ENCODE results near the gene BRINP1.
"Not testable (repeated sequence)": the region's sequence is repeated elsewhere in the genome, so short reads cannot be mapped to it uniquely, and the experiment has no call there.

The BRINP1 gene

DNA sequence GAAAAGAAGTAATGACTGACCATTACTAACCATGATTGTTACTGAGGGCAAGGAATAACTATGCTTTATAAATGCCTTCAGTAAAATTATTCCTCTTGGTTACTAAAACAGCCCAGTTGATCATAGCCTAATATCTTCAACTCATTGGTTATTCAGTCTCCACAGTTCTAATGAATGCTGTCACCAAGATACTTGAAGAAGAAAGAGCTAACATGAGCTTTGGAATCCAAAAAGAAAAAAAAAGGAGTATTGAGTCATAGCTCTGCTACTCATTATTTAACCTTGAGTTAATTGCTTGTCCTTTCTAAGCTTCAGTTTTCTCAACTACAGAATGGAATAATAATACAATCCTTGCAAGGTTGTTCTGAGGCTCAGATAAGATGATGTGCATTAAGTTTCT, 187.7 kb downstream of the BRINP1 start:
- Histone ChIP-seq H3K4me3 (ENCODE audit: low read depth in 1 of 2, low read length in 2 of 2) (no peak overlapping the region), H3K9me3 (ENCODE audit: control insufficient read depth in 1 of 2, low read length in 2 of 2) (no peaks in the 10 kb centered on the region), H3K27me3 (ENCODE audit: low read depth, low read length) (no peaks in the 10 kb centered on the region), H3K36me3 (ENCODE audit: control insufficient read depth in 1 of 2, insufficient read depth in 2 of 2, low read length in 2 of 2) (no peaks in the 10 kb centered on the region), H3K27ac (ENCODE audit: low read length) (no peak overlapping the region), H3K4me1 (ENCODE audit: control insufficient read depth in 1 of 2, insufficient read depth in 2 of 2, low read length in 2 of 2) (no peaks in the 10 kb centered on the region)

DNA sequence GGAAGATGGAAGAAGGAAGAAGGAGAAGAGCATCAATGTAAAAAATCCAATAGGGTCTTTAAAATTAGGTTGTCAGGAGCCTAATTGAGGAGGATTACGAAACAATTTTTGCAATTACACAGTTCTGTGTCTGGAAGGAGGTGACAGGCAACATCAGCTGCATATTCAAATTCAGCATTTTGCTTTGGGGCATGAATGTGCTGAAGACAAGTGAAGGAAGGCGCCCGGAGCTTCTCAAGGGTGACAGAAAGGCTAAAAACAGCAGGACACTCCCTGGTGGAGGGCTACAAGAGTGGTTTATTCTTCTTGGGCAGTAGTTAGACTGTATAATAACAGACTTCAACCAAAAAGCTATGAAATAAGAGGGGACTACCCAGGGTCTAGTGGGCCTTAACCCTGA, 188.3 kb downstream of the BRINP1 start:
- no peak overlapping the region for H3K27ac ChIP-seq (ENCODE audit: low read length)

DNA sequence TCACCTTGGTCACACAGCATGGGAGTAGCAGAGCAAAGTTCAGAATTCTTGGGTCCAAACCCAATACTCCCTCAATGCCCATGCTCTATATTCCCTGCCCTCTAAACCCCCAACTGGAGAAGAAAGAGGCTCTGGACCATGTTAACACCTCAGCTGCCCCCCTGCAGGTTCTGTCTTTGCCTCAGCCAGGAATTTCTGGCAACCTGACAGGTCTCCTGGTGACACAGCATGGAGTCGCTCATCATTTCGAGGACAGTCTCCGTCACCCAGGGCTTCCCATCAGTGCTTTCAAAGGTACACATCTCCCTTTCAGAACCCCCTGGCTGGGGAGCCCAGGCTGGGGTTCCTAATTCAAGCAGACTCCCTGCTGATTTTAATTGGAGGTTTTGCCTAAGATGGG, 189.5 kb downstream of the BRINP1 start:
- H3K36me3 ChIP-seq (ENCODE audit: control insufficient read depth in 1 of 2, insufficient read depth in 2 of 2, low read length in 2 of 2): no peaks in the 10 kb centered on the region
- no peak overlapping the region for H3K27ac ChIP-seq (ENCODE audit: low read length)
- no peak overlapping the region for H3K4me3 ChIP-seq (ENCODE audit: low read depth in 1 of 2, low read length in 2 of 2)
- no peaks in the 10 kb centered on the region for H3K27me3 ChIP-seq (ENCODE audit: low read depth, low read length)
- H3K9me3 ChIP-seq (ENCODE audit: control insufficient read depth in 1 of 2, low read length in 2 of 2): no peaks in the 10 kb centered on the region
- H3K4me1 ChIP-seq (ENCODE audit: control insufficient read depth in 1 of 2, insufficient read depth in 2 of 2, low read length in 2 of 2): no peaks in the 10 kb centered on the region

More for the DNA sequence above, 188.3 kb downstream of the BRINP1 start:
- H3K4me1 ChIP-seq (ENCODE audit: control insufficient read depth in 1 of 2, insufficient read depth in 2 of 2, low read length in 2 of 2): no peaks in the 10 kb centered on the region
- no peaks in the 10 kb centered on the region for H3K9me3 ChIP-seq (ENCODE audit: control insufficient read depth in 1 of 2, low read length in 2 of 2)
- no peak overlapping the region for H3K4me3 ChIP-seq (ENCODE audit: low read depth in 1 of 2, low read length in 2 of 2)
- no peaks in the 10 kb centered on the region for H3K36me3 ChIP-seq (ENCODE audit: control insufficient read depth in 1 of 2, insufficient read depth in 2 of 2, low read length in 2 of 2)
- no peaks in the 10 kb centered on the region for H3K27me3 ChIP-seq (ENCODE audit: low read depth, low read length)

DNA sequence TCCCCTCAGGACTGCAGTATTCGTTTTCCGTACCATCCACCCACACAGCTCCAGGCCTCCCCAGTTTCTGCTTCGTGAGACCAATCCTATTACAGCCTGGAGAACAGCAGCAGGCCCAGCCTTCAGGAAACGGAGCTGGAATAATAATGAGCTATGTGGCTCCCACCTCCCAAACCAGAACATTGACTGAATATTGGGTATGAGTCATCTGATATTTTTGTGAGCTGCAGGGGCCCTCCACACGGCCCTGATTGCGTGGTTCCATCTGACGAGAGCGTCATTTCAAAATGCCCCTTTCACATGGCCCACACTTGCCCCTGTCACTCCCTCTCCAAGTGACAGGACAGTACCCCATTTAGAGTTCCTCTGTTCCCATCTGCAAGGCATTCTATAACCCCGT, 192.0 kb downstream of the BRINP1 start:
- Histone ChIP-seq H3K27ac (ENCODE audit: low read length) (no peak overlapping the region), H3K4me3 (ENCODE audit: low read depth in 1 of 2, low read length in 2 of 2) (no peak overlapping the region), H3K9me3 (ENCODE audit: control insufficient read depth in 1 of 2, low read length in 2 of 2) (no peaks in the 10 kb centered on the region), H3K4me1 (ENCODE audit: control insufficient read depth in 1 of 2, insufficient read depth in 2 of 2, low read length in 2 of 2) (no peaks in the 10 kb centered on the region), H3K36me3 (ENCODE audit: control insufficient read depth in 1 of 2, insufficient read depth in 2 of 2, low read length in 2 of 2) (no peaks in the 10 kb centered on the region), H3K27me3 (ENCODE audit: low read depth, low read length) (no peaks in the 10 kb centered on the region)

DNA sequence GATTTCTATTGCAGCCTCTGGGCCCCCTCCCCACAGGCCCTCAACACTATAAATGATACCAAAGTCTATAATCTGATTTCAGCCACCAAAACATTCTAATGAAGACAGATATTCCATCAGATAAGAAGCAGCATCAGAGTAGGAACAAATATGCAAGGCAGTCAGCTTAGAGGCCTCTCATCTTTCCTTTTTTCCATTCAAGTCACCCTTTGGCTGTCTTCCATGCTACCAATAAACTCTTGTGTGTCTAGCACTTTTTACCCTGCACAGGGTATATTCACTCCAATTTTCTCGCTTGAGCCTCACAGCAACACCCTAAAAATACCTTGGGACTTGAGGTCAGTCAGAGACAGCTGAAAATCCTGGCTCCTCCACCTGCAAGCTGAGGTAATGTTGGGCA, 193.7 kb downstream of the BRINP1 start:
- no peak overlapping the region for H3K4me3 ChIP-seq (ENCODE audit: low read depth in 1 of 2, low read length in 2 of 2)
- H3K27ac ChIP-seq (ENCODE audit: low read length): no peak overlapping the region
- H3K36me3 ChIP-seq (ENCODE audit: control insufficient read depth in 1 of 2, insufficient read depth in 2 of 2, low read length in 2 of 2): no peaks in the 10 kb centered on the region
- no peaks in the 10 kb centered on the region for H3K27me3 ChIP-seq (ENCODE audit: low read depth, low read length)
- H3K4me1 ChIP-seq (ENCODE audit: control insufficient read depth in 1 of 2, insufficient read depth in 2 of 2, low read length in 2 of 2): no peaks in the 10 kb centered on the region
- no peaks in the 10 kb centered on the region for H3K9me3 ChIP-seq (ENCODE audit: control insufficient read depth in 1 of 2, low read length in 2 of 2)

DNA sequence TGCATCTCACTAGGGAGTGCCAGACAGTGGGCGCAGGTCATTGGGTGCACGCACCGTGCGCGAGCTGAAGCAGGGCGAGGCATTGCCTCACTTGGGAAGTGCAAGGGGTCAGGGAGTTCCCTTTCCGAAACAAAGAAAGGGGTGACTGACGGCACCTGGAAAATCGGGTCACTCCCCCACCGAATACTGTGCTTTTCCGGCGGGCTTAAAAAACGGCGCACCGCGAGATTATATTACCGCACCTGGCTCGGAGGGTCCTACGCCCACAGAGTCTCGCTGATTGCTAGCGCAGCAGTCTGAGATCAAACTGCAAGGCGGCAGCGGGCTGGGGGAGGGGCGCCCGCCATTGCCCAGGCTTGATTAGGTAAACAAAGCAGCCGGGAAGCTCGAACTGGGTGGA, 200.0 kb downstream of the BRINP1 start:
- not testable (repeated sequence) for H3K27me3 ChIP-seq (ENCODE audit: low read depth, low read length); H3K27ac ChIP-seq (ENCODE audit: low read length); H3K9me3 ChIP-seq (ENCODE audit: control insufficient read depth in 1 of 2, low read length in 2 of 2); H3K4me1 ChIP-seq (ENCODE audit: control insufficient read depth in 1 of 2, insufficient read depth in 2 of 2, low read length in 2 of 2); H3K36me3 ChIP-seq (ENCODE audit: control insufficient read depth in 1 of 2, insufficient read depth in 2 of 2, low read length in 2 of 2)
- peak overlapping the region in 1 of 2 donors; percentile 35 for H3K4me3 ChIP-seq (ENCODE audit: low read depth in 1 of 2, low read length in 2 of 2)

DNA sequence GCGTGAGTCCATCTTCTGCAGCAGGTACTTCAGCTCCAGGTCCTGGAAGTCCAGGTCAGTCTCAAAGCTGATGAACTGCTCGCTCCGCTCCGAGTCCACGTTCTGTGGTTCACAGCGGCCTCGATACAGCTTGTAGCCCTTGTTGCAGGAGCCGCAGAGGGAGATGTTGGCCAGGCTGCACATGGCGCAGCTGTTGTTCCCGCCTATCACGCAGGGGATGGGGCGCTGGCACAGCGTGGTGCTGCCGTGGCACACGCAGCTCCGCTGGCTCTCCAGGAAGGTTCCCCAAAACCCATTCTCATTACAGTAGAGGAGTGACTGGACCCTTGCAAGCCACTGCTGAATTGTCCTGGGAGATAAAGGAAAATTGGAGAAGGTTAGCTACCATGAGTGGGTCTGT, 201.4 kb downstream of the BRINP1 start:
- Histone ChIP-seq H3K36me3 (ENCODE audit: control insufficient read depth in 1 of 2, insufficient read depth in 2 of 2, low read length in 2 of 2) (no peaks in the 10 kb centered on the region), H3K27ac (ENCODE audit: low read length) (no peak overlapping the region), H3K4me1 (ENCODE audit: control insufficient read depth in 1 of 2, insufficient read depth in 2 of 2, low read length in 2 of 2) (no peaks in the 10 kb centered on the region), H3K27me3 (ENCODE audit: low read depth, low read length) (no peaks in the 10 kb centered on the region), H3K9me3 (ENCODE audit: control insufficient read depth in 1 of 2, low read length in 2 of 2) (no peaks in the 10 kb centered on the region), H3K4me3 (ENCODE audit: low read depth in 1 of 2, low read length in 2 of 2) (no peak overlapping the region)

DNA sequence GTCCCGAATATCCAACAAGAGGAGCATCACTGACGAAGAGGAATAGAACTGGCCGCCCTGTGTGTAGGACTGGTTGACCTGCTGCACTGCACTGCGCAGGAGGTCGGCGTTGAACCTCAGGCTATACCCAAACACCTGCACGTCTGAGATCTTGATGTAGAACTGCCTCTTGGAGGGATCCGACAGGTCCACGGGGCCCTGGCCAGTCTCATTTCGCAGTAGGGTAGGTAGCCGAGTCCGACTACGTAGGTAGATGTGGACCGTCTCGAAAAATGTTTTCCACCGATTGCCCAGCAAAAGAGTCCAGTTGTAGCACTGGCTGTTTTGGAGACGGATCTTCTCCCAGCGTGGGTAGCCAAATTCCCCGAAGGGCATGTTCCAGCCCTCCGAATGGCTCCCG, 202.0 kb downstream of the BRINP1 start:
- no peaks in the 10 kb centered on the region for H3K36me3 ChIP-seq (ENCODE audit: control insufficient read depth in 1 of 2, insufficient read depth in 2 of 2, low read length in 2 of 2)
- no peaks in the 10 kb centered on the region for H3K27me3 ChIP-seq (ENCODE audit: low read depth, low read length)
- no peaks in the 10 kb centered on the region for H3K4me1 ChIP-seq (ENCODE audit: control insufficient read depth in 1 of 2, insufficient read depth in 2 of 2, low read length in 2 of 2)
- no peak overlapping the region for H3K4me3 ChIP-seq (ENCODE audit: low read depth in 1 of 2, low read length in 2 of 2)
- no peak overlapping the region for H3K27ac ChIP-seq (ENCODE audit: low read length)
- no peaks in the 10 kb centered on the region for H3K9me3 ChIP-seq (ENCODE audit: control insufficient read depth in 1 of 2, low read length in 2 of 2)

DNA sequence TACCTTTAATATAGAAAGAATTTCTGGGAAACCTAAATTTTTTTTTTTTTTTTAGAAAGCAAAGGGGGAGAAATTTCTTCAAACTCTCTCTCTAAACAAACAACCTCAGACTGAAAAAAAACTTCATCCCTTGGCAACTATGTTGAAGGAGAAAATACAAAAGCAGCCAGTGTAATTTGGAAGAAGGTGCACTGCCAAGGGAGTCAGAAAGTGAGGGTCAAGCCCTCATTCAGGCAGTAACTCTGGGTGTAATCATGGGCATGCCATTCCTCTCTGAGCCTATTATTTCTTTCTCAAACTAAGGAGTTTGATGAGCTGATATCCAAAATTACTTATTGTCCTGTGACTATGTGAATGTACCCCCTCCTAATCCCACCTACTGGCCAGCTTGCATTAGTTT, 203.1 kb downstream of the BRINP1 start:
- Histone ChIP-seq H3K36me3 (ENCODE audit: control insufficient read depth in 1 of 2, insufficient read depth in 2 of 2, low read length in 2 of 2) (no peaks in the 10 kb centered on the region), H3K27me3 (ENCODE audit: low read depth, low read length) (no peaks in the 10 kb centered on the region), H3K4me3 (ENCODE audit: low read depth in 1 of 2, low read length in 2 of 2) (no peak overlapping the region), H3K4me1 (ENCODE audit: control insufficient read depth in 1 of 2, insufficient read depth in 2 of 2, low read length in 2 of 2) (no peaks in the 10 kb centered on the region), H3K27ac (ENCODE audit: low read length) (no peak overlapping the region), H3K9me3 (ENCODE audit: control insufficient read depth in 1 of 2, low read length in 2 of 2) (no peaks in the 10 kb centered on the region)

DNA sequence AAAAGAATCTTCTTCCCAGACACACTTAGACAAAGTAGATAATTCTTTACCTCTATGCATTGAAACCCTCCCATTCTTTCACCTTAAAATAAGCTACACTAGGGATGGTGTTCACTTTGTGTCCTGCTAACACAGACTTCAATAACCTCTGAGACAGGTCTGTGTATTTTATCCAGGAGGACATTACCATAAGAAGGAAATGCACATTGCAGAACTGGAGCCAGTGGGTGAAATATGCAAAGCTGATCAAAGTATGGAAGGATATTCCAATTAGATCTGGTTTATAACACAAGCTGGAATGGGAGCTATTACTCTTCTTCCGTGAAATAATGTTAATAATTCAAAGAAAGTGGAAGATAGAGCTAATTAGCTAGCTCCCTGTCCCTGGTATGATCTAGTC, 204.1 kb downstream of the BRINP1 start:
- H3K27ac ChIP-seq (ENCODE audit: low read length): no peak overlapping the region
- no peaks in the 10 kb centered on the region for H3K4me1 ChIP-seq (ENCODE audit: control insufficient read depth in 1 of 2, insufficient read depth in 2 of 2, low read length in 2 of 2)
- no peaks in the 10 kb centered on the region for H3K9me3 ChIP-seq (ENCODE audit: control insufficient read depth in 1 of 2, low read length in 2 of 2)
- no peaks in the 10 kb centered on the region for H3K27me3 ChIP-seq (ENCODE audit: low read depth, low read length)
- H3K4me3 ChIP-seq (ENCODE audit: low read depth in 1 of 2, low read length in 2 of 2): no peak overlapping the region
- H3K36me3 ChIP-seq (ENCODE audit: control insufficient read depth in 1 of 2, insufficient read depth in 2 of 2, low read length in 2 of 2): no peaks in the 10 kb centered on the region

DNA sequence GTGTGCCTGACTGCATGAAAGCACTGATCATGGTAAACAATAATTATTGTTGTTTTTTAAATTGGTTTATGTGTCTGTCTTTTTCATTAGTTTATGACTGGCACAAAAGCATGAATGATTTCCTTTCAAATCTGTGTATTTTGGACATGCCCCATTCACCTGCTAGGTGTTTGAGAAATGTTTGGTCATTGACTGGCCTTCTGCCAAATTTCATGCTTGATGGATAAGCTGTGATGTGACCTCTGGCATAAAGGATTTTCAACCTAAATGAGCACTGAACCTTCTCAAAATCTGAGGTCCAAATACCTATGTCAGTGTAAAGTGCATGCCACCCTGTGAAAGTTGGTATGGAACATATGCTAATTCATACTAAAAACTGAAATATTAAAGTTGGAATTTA, 204.5 kb downstream of the BRINP1 start:
- H3K27ac ChIP-seq (ENCODE audit: low read length): no peak overlapping the region
- H3K36me3 ChIP-seq (ENCODE audit: control insufficient read depth in 1 of 2, insufficient read depth in 2 of 2, low read length in 2 of 2): no peaks in the 10 kb centered on the region
- no peaks in the 10 kb centered on the region for H3K9me3 ChIP-seq (ENCODE audit: control insufficient read depth in 1 of 2, low read length in 2 of 2)
- H3K4me3 ChIP-seq (ENCODE audit: low read depth in 1 of 2, low read length in 2 of 2): no peak overlapping the region
- H3K27me3 ChIP-seq (ENCODE audit: low read depth, low read length): no peaks in the 10 kb centered on the region
- no peaks in the 10 kb centered on the region for H3K4me1 ChIP-seq (ENCODE audit: control insufficient read depth in 1 of 2, insufficient read depth in 2 of 2, low read length in 2 of 2)

DNA sequence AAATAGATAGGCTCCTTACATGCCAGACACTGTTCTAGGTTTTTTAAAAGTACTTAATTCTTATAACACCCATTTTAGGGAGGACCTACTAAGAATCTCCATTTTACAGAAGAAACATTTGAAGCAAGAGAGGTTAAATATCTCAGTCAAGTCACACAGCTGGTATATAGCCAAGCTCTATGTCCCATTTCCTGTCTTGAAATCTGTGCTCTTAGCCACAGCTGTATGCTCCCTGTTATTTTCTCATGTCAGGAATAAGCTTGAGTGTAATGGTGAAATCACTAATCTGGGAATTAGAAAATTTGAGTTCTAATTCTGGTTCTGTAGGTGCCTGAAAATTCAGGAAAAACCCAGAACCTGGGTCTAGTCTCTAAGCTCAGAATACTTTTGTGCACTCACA, 208.7 kb downstream of the BRINP1 start:
- no peak overlapping the region for H3K27ac ChIP-seq (ENCODE audit: low read length)
- no peak overlapping the region for H3K4me3 ChIP-seq (ENCODE audit: low read depth in 1 of 2, low read length in 2 of 2)
- no peaks in the 10 kb centered on the region for H3K4me1 ChIP-seq (ENCODE audit: control insufficient read depth in 1 of 2, insufficient read depth in 2 of 2, low read length in 2 of 2)
- H3K36me3 ChIP-seq (ENCODE audit: control insufficient read depth in 1 of 2, insufficient read depth in 2 of 2, low read length in 2 of 2): no peaks in the 10 kb centered on the region
- no peaks in the 10 kb centered on the region for H3K27me3 ChIP-seq (ENCODE audit: low read depth, low read length)
- no peaks in the 10 kb centered on the region for H3K9me3 ChIP-seq (ENCODE audit: control insufficient read depth in 1 of 2, low read length in 2 of 2)

Measured in muscle layer of duodenum (tissue), 2 donors.